HEK293 (cell line): ENCODE measurements around the gene CTIF.

Source experiments
- CTCF ChIA-PET: fragments of 350-600 bp; formaldehyde crosslinking; extraction: SDS; loops from one replicate; lab custom pipeline; 2021; ENCODE audit warnings: antibody characterized with exemption; lab: Yijun Ruan, JAX
- POLR2A ChIA-PET: fragments of 300-600 bp; formaldehyde crosslinking; extraction: SDS; loops from one replicate; lab custom pipeline; 2020; ENCODE audit warnings: antibody characterized with exemption, inconsistent platforms; lab: Yijun Ruan, JAX
- H3K27ac ChIP-seq: fragments of 200-500 bp; sonication (Bioruptor generic); 2 replicates; pipeline ENCODE4 v1.5.1; 2014; ENCODE audit warnings: low read depth, low read length, control low read depth, inconsistent platforms; ENCODE audit errors: extremely low read depth
- H3K36me3 ChIP-seq, 2 experiments: fragments of 200-500 bp in 1 of 2; sonication (Bioruptor generic) in 1 of 2; 1 replicate in 1 of 2; 2 replicates in 1 of 2; pipeline ENCODE4 v1.5.1; 2014 to 2017; ENCODE audit warnings: inconsistent platforms in 2 of 2, low read length in 2 of 2; ENCODE audit not compliant: control insufficient read depth in 2 of 2, insufficient read depth in 1 of 2
- H3K4me1 ChIP-seq: fragments of 200-500 bp; sonication (Bioruptor generic); 2 replicates; pipeline ENCODE4 v1.5.1; 2014; ENCODE audit warnings: mild to moderate bottlenecking, low read length, inconsistent platforms; ENCODE audit not compliant: control insufficient read depth, insufficient read depth
- H3K4me3 ChIP-seq: 2 replicates; pipeline ENCODE4 v1.5.1; 2011; ENCODE audit warnings: low read depth, mild to moderate bottlenecking, control low read depth, low read length, moderate library complexity
- H3K9me3 ChIP-seq: fragments of 200-500 bp; sonication (Bioruptor generic); 2 replicates; pipeline ENCODE4 v1.5.1; 2014; ENCODE audit warnings: low read depth, low read length, inconsistent platforms; ENCODE audit not compliant: control insufficient read depth, insufficient read depth
- AEBP2 ChIP-seq: fragments of 450-650 bp; formaldehyde crosslinking; IDR thresholded peaks from 2 replicates; pipeline ENCODE4 v1.5.1; 2016; ENCODE audit warnings: missing biosample characterization, missing genetic modification characterization, borderline replicate concordance
- ELK4 ChIP-seq: IDR thresholded peaks from 2 replicates; pipeline ENCODE4 v1.6.1; 2011; ENCODE audit warnings: mild to moderate bottlenecking, low read depth, low read length, borderline replicate concordance
- GFI1B ChIP-seq: fragments of 450-650 bp; formaldehyde crosslinking; IDR thresholded peaks from 2 replicates; pipeline ENCODE4 v1.5.1; 2016; ENCODE audit warnings: missing biosample characterization, missing genetic modification characterization
- KLF1 ChIP-seq: fragments of 450-650 bp; formaldehyde crosslinking; IDR thresholded peaks from 2 replicates; pipeline ENCODE4 v1.5.1; 2016; ENCODE audit warnings: missing biosample characterization, missing genetic modification characterization
- KLF7 ChIP-seq: fragments of 450-650 bp; formaldehyde crosslinking; IDR thresholded peaks from 2 replicates; pipeline ENCODE4 v1.5.1; 2016; ENCODE audit warnings: missing biosample characterization, missing genetic modification characterization, borderline replicate concordance
- PATZ1 ChIP-seq: fragments of 450-650 bp; formaldehyde crosslinking; IDR thresholded peaks from 2 replicates; pipeline ENCODE4 v1.5.1; 2016; ENCODE audit warnings: missing biosample characterization, missing genetic modification characterization
- TCF7L2 ChIP-seq: IDR thresholded peaks from 2 replicates; pipeline ENCODE4 v1.6.1; 2011; ENCODE audit warnings: low read depth, mild to moderate bottlenecking, inconsistent platforms, low read length, moderate library complexity, borderline replicate concordance
- WT1 ChIP-seq: fragments of 450-650 bp; formaldehyde crosslinking; IDR thresholded peaks from 2 replicates; pipeline ENCODE4 v1.5.1; 2016; ENCODE audit warnings: missing biosample characterization, missing genetic modification characterization
- YY2 ChIP-seq: fragments of 450-650 bp; formaldehyde crosslinking; IDR thresholded peaks from 2 replicates; pipeline ENCODE4 v1.5.1; 2016; ENCODE audit warnings: missing biosample characterization, missing genetic modification characterization
- ZBTB8A ChIP-seq: fragments of 450-650 bp; formaldehyde crosslinking; IDR thresholded peaks from 2 replicates; pipeline ENCODE4 v1.5.1; 2016; ENCODE audit warnings: missing biosample characterization, missing genetic modification characterization
- ZNF174 ChIP-seq: fragments of 450-650 bp; formaldehyde crosslinking; IDR thresholded peaks from 2 replicates; pipeline ENCODE4 v1.5.0; 2017; ENCODE audit warnings: missing biosample characterization, mild to moderate bottlenecking, missing genetic modification characterization
- ZNF2 ChIP-seq: fragments of 450-650 bp; formaldehyde crosslinking; IDR thresholded peaks from 2 replicates; pipeline ENCODE4 v1.5.1; 2016; ENCODE audit warnings: missing biosample characterization, missing genetic modification characterization
- ZNF350 ChIP-seq: fragments of 450-650 bp; formaldehyde crosslinking; IDR thresholded peaks from 2 replicates; pipeline ENCODE4 v1.5.0; 2017; ENCODE audit warnings: missing biosample characterization, mild to moderate bottlenecking, missing genetic modification characterization
- ZNF416 ChIP-seq: fragments of 450-650 bp; formaldehyde crosslinking; IDR thresholded peaks from 2 replicates; pipeline ENCODE4 v1.5.1; 2016; ENCODE audit warnings: missing biosample characterization, missing genetic modification characterization
- ZNF501 ChIP-seq: fragments of 450-650 bp; formaldehyde crosslinking; IDR thresholded peaks from 2 replicates; pipeline ENCODE4 v1.5.1; 2016; ENCODE audit warnings: missing biosample characterization, missing genetic modification characterization
- ZNF518A ChIP-seq: fragments of 450-650 bp; formaldehyde crosslinking; conservative IDR thresholded peaks from 2 replicates; pipeline ENCODE4 v1.5.1; 2016; ENCODE audit warnings: low read depth, missing biosample characterization, missing genetic modification characterization
- ZNF560 ChIP-seq: fragments of 450-650 bp; formaldehyde crosslinking; IDR thresholded peaks from 2 replicates; pipeline ENCODE4 v1.5.1; 2017; ENCODE audit warnings: missing biosample characterization, missing genetic modification characterization, borderline replicate concordance
- ZNF610 ChIP-seq: fragments of 450-650 bp; formaldehyde crosslinking; IDR thresholded peaks from 2 replicates; pipeline ENCODE4 v1.5.1; 2016; ENCODE audit warnings: missing biosample characterization, missing genetic modification characterization, borderline replicate concordance
- ZSCAN23 ChIP-seq: fragments of 450-650 bp; formaldehyde crosslinking; IDR thresholded peaks from 2 replicates; pipeline ENCODE4 v1.5.1; 2016; ENCODE audit warnings: missing biosample characterization, missing genetic modification characterization

CTIF gene

GRCh38 chr18:48813833-48814489, 275.1 kb downstream of the CTIF start (continued):
- TF ChIP-seq PATZ1 (tag by site-specific recombination), result 0 out of 2 replicates have a peak, but pooled peaks have one; percentile 13
- TF ChIP-seq KLF1 (tag by site-specific recombination), result peak; percentile 88
- TF ChIP-seq ZNF174 (tag by site-specific recombination), result no peak

- ChIA-PET POLR2A (no interaction called here), CTCF (interaction anchor here (1.2 kb wide), 1 partner anchor 14 kb away, joined by 3 read pairs; no protein-coding TSS in a partner anchor)
- TF ChIP-seq ZNF2 (tag by site-specific recombination), result no peak
- no peak for TF ChIP-seq ZNF416 (tag by site-specific recombination)
- TF ChIP-seq ELK4, result no peak
- TF ChIP-seq WT1 (tag by site-specific recombination), result no peak
- no peak for TF ChIP-seq ZNF560
- TF ChIP-seq ZNF350 (tag by site-specific recombination), result no peak
- no peak for TF ChIP-seq ZNF501
- TF ChIP-seq ZSCAN23 (tag by site-specific recombination), result no peak
- TF ChIP-seq TCF7L2, result no peak
- TF ChIP-seq ZNF518A (tag by site-specific recombination), result no peak
- TF ChIP-seq ZBTB8A (tag by site-specific recombination), result no peak
- Histone ChIP-seq H3K27ac (no peak overlapping the region), H3K36me3 (no peaks in the 10 kb centered on the region; a peak in 2 of 3 replicates), H3K4me3 (no peak overlapping the region), H3K4me1 (peaks cover 2% of the 10 kb centered on the region; the same call in 1 of the 2 replicates), H3K9me3 (no peaks in the 10 kb centered on the region)
These were observed 275.8 kb downstream of the CTIF start for GRCh38 chr18:48814490-48815178.

- TF ChIP-seq AEBP2 (no peak), ZNF610 (tag by site-specific recombination) (no peak), KLF7 (tag by site-specific recombination) (no peak), GFI1B (no peak), YY2 (no peak)
- TF ChIP-seq, all 188 proteins: peak for 0
- Histone ChIP-seq H3K27ac (no peak overlapping the region), H3K4me1 (peaks cover 2% of the 10 kb centered on the region; the same call in 1 of the 2 replicates), H3K9me3 (no peaks in the 10 kb centered on the region), H3K36me3 (no peaks in the 10 kb centered on the region; a peak in 2 of 3 replicates), H3K4me3 (no peak overlapping the region)
- ChIA-PET CTCF (interaction anchor here (0.6 to 1.6 kb wide), 3 partner anchors 38 to 1240 kb away, joined by 3 to 4 read pairs (median 3); no protein-coding TSS in a partner anchor), POLR2A (no interaction called here)
These were observed 276.3 kb downstream of the CTIF start for GRCh38 chr18:48815179-48815515.
